ENCODE data around the gene COL5A2.
A peak's percentile ranks its signal among the peaks of the same experiment; 100 is the strongest.

The COL5A2 gene

DNA sequence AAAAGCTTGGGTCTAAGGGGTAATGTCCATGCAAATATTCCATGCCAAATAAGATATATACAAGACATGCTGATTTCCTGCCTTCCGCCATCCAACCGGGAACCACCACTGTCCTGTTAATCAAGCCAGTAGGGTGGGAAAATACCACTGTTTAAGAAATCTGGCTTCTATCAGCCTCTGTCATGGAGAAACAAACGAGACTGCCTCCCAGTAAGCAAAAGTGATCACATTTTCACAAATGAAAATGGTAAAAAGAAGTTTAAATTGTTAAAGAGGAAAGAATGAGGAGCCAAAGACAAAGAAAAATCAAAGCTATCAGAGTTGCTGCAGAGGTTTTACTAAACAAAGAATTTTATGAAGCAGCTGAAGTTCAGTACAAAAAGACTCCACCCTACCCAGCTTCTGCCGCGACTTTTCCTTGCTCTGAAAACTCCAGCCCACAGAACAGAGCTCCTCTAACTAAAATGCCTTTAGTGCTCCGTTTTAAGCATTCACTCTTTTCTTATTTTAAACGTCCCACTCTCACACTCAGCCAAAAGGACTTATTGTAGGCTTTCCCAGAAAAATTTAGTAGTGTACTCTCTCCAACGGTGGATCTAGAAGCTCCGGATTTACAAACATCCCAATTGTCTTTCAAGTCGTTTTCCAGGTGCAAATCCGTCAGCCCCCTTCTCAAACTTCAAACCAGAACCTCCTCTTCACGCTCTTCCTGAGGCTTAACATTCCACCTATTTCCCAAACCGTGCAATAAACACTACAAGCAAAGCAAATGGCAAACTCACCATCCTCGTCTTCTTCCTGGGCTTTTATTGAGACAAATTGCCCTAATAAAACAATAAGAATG, 613 bp downstream of the COL5A2 start:
- DNase-seq (ENCODE audit: low spot score) = no peak

GRCh38 chr2:189178054-189178453, 1.5 kb downstream of the COL5A2 start:
- DNase-seq (ENCODE audit: low spot score) = no peak

GRCh38 chr2:189177251-189177840, 2.2 kb downstream of the COL5A2 start:
- no peak for DNase-seq (ENCODE audit: low spot score)

DNA sequence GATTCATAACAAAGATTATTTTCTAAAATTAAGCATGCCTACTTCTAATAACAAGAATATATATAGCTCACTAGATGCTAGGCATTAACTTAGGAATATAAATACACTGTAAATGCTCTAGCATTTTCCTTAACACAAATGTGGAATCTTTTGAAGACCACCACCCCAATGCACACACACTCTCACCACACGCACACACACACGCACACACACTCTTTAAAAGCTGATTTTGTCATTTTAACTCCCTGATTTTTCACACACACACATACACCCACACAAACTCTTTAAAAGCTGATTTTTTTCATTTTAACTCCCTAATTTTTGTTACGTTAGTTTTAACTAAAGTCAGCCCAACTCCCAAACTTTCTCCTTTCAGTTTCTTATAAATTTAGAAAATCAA, 3.0 kb downstream of the COL5A2 start:
- DNase-seq (ENCODE audit: low spot score) = no peak

DNA sequence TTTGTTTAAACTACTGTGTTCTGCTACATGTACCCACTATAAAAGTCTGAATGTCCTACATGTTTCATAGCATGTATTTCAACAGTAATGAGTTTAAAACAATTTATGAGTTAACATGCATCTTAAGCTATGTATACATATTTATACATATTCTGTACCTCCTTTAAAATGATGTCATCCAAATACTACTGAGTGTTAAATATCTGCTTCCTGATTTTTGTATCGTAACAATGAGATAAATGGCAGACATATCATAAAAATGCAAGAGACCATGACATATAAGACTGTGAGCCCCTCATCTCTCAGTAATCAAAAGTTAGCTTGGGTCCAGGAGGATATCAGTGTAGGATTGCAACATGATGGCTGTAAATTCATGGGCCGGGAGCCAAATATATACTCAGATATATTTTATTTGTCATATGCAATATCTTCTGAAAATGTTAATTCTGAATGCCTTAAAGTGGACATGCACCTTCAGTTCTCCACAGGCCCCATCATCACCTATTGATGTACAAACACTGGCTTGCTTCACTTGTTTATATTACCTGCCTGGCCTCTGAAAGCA, 3.6 kb downstream of the COL5A2 start:
- no peak for DNase-seq (ENCODE audit: low spot score)

DNA sequence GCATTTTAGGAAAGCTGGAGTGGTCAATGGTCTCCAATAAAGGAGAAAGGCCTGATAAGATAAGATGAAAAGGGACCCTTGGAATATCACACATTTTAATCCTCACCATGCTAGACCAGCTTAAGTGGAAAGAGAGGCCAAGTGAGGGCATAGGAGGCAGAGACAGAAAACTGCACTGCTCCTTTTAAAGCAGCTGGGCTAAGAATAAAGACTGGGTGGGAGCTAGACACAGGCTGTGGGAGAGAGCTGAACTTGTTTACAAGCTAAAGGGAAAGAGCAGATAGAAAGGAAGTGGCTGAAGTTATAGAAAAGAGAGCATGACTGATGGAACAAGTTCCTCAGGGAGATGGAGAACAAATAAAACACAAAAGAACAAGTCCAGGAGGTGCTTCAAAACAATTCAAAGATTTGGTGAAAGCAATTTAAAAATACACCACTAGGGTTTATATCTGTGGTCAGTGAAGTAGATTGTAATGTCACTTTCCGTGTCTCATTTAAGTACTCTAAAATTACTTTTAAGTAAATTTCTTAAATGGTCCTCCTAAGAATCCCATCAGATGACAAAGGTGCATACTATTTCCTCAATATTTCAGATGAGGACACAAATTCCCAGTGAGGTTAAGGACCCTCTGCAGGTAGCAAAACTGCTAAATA, 7.5 kb downstream of the COL5A2 start:
- no peak for DNase-seq (ENCODE audit: low spot score)

DNA sequence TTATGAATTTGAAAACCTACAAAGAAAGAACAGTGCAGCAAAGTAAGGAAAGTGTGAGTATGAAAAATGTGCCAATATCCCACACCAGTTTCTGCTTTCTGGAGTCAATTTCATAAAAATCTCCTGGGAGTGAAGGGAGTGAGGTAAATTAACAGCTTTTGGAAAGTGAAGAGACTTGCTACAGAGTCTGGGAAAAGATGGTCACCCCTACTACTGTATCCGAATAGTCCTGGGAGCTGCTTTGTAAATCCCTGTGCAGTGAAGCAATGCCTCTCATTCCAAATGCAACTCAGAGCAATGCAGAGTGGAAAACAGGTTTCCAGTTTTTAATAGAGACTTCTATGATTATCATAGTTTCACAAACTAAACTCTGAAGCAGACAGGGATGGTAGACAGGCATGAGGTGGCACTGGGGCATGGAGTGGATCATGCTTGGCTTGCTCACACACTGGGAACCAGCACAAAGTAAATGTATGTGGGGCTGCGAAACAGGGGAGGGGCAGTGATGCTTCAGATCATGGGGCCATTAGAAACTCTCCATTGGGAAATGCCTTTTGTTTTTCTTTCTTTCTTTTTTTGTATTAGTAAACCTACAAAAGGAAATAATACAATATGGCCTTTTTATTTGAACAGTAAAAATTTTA, 10.6 kb downstream of the COL5A2 start:
- no peak for DNase-seq (ENCODE audit: low spot score)

- DNase-seq (ENCODE audit: low spot score) = no peak
These were observed 13.7 kb downstream of the COL5A2 start for GRCh38 chr2:189165656-189166380.

GRCh38 chr2:189164746-189165145, 14.8 kb downstream of the COL5A2 start:
- DNase-seq (ENCODE audit: low spot score) = no peak

- peak; percentile 28 for DNase-seq (ENCODE audit: low spot score)
These were observed 15.7 kb downstream of the COL5A2 start for GRCh38 chr2:189163889-189164288.

DNA sequence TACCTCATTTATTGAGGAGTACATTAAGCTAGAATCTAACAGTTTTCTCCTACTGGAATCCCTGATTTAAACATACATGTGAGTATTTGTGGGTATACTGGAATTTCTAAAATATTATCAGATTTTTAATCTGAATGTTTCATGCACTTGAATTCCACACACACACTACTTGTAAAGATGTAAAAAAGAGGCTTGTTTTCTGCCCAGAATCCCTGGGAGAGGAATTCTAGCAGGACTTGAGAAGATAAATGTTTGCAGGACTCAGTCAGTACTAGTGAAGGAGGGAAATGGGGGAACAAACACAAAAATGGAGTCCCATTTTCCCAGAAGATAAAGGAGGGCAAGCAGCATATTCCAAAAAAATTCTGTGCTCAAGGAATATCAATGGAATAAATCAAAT, 17.0 kb downstream of the COL5A2 start:
- DNase-seq (ENCODE audit: low spot score) = no peak

GRCh38 chr2:189161894-189162293, 17.7 kb downstream of the COL5A2 start:
- DNase-seq (ENCODE audit: low spot score) = no peak

DNA sequence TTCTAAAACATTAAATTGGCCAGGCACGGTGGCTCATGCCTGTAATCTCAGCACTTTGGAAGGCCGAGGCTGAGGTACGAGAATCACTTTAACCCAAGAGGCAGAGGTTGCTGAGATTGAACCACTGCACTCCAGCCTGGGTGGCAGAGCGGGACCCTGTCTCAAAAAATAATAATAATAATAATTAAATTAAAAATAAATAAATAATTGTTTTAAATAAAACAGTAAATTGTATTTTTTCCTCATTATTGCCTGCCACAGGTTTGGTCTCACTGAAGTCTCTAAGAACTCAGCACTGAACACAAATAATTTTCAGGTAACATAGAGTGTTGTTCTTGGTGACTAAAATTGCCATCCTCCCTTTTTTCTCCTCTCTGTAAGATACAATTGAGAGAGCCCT, 19.8 kb downstream of the COL5A2 start:
- DNase-seq (ENCODE audit: low spot score) = no peak

DNA sequence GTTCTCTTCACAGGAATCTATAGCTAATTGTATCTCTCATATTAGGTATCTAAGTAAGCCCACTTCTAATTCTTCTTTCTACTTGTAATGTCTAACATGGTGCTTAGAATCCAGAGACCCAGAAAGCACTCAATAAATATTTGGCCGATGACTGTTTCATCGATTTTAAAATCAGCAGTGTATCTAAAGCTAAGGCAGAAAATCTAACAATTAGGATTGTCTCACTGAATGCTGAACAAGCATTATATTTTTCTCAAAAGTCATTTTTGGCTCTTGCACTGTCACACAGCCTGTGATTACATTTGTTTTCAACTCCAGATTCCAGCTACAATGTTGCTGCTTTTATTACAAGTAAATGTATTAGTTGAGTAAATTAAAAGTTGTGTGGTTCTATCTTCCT, 20.3 kb downstream of the COL5A2 start:
- no peak for DNase-seq (ENCODE audit: low spot score)

DNA sequence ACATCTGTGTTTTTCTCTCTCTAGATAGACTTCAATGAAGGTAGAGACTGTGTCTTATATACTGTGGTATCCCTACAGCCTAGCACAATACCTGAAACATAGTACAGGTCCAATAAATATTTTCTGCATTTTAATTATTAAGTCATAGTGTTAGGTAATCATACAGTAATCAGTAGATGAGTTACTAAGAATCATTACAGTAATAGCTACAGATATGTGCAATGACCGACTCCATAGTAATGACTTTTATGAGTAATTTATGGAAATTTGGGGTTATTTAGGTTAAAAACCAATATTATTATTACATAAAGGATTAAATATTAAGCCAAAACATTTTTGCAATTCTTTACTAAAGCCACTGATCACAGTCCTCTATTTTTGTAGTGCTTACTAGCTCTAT, 21.6 kb downstream of the COL5A2 start:
- no peak for DNase-seq (ENCODE audit: low spot score)

GRCh38 chr2:189157456-189157855, 22.1 kb downstream of the COL5A2 start:
- DNase-seq (ENCODE audit: low spot score) = no peak

DNA sequence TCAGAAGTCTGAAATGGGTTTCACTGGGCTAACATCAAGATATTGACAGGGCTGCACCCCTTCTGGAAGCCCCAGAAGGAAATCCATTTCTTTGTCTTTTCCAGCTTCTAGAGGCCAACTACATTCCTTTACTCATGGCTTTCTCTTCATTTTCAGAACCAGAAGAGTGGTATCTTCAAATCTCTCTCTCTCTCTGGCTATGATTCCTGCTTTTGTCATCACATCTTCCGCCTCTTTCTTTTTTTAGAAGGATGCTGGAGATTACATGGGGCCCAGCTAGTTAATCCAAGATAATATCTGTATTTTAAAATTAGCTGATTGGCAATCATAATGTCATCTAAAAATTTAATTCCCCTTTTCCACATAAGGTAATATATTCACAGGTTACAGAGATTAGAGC, 23.8 kb downstream of the COL5A2 start:
- DNase-seq (ENCODE audit: low spot score) = no peak

- no peak for DNase-seq (ENCODE audit: low spot score)
These were observed 25.9 kb downstream of the COL5A2 start for GRCh38 chr2:189153619-189154018.

DNA sequence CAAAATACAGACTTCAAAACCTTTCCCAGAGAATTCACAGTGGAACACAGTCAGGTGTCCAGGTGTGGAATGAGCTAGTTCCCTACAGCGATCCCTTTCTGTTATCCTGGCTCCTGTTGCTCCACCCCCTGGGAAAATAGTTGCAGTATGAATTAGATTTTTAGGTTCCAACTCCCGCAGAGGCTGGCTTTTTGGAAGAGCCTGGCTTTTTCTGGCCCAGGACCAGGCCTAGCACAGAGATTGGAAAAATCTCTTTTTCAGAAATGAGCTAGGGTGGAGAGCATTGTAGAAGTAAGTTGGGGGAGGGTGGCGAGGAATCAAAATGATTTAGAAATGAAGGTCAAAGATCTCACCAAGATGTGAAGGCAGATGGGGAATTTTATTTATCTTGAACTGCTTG, 27.1 kb downstream of the COL5A2 start:
- DNase-seq (ENCODE audit: low spot score) = no peak

GRCh38 chr2:189151906-189152305, 27.7 kb downstream of the COL5A2 start:
- DNase-seq (ENCODE audit: low spot score) = no peak

DNA sequence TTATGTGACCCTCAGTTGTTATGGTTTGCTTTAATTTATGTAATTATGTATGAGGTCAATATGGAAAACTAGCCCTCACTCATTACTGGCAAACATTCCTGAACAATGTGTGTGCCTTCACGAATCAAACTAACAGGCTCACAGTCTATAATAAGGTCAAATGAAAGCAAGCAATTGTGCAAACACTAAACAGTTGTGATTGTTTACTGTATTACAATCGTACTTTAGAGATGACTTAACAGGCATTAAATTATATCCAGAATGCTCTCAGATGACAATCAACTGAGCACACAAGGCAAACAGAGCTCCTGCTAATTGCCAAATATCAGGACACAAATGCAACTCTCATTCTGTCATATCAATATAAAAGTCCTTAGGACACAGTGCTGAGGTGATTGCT, 29.5 kb downstream of the COL5A2 start:
- no peak for DNase-seq (ENCODE audit: low spot score)

DNA sequence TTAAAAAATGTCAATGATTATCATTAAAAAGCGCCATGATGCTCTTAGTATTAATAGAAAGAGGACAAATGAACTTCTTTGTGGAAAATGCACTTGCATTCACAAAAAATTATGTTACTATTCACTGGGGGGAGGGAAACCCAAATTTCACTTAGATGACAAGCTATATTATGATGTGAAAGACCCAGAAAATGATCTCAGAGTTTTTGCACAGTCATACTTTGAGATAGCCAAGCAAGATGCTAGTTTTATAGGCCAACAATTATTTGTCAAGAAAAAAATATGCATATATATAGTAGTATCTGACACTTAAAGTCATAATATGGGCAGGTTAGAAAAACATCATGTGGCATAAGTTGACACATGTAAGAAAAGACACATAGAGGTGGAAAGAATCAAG, 31.6 kb downstream of the COL5A2 start:
- DNase-seq (ENCODE audit: low spot score) = no peak
